SK-N-SH (cell line): ENCODE data around the gene PCED1B. TPM values are rescaled to one million over a fixed set of nuclear protein-coding genes. Genes with fewer than 3 reads are reported as not detected.

Source experiments
- CTCF ChIA-PET: fragments of 300-600, 350-600 bp; formaldehyde crosslinking; extraction: SDS; loops from one replicate; lab custom pipeline; 2021; lab: Yijun Ruan, JAX
- POLR2A ChIA-PET: fragments of 350-600 bp; sonication (Branson Sonifier 250); formaldehyde crosslinking; extraction: SDS; loops from one replicate; lab custom pipeline; 2020; ENCODE audit warnings: antibody characterized with exemption, inconsistent platforms; lab: Yijun Ruan, JAX
- DNase-seq: peaks from one replicate; pipeline ENCODE4 v3.0.0; 2012
- H2AFZ ChIP-seq: fragments of 200-600 bp; sonication (generic); 2 replicates; pipeline ENCODE4 v1.8.1; 2016; ENCODE audit warnings: antibody characterized with exemption, mild to moderate bottlenecking, low read depth
- H3F3A ChIP-seq: fragments of 200-600 bp; sonication (generic); replicated peaks from 2 replicates; pipeline ENCODE3; 2016; ENCODE audit warnings: antibody characterized with exemption, mild to moderate bottlenecking; ENCODE audit not compliant: insufficient read depth
- H3K27ac ChIP-seq, 2 experiments: fragments of 200-500 bp in 1 of 2; fragments of 200-600 bp in 1 of 2; sonication (Bioruptor generic) in 1 of 2; sonication (generic), shearing (Covaris generic) in 1 of 2; 2 replicates each; pipeline versions ENCODE4 v1.5.1 to v1.6.1; 2014 to 2016; ENCODE audit warnings: low read depth in 2 of 2, inconsistent platforms in 1 of 2, low read length in 1 of 2, mild to moderate bottlenecking in 1 of 2, mixed read lengths in 1 of 2
- H3K27me3 ChIP-seq: fragments of 200-600 bp; sonication (generic), shearing (Covaris generic); 2 replicates; pipeline ENCODE4 v1.6.1; 2016; ENCODE audit warnings: mixed run types; ENCODE audit not compliant: insufficient read depth
- H3K36me3 ChIP-seq, 2 experiments: fragments of 200-500 bp in 1 of 2; fragments of 200-600 bp in 1 of 2; sonication (Bioruptor generic) in 1 of 2; sonication (generic) in 1 of 2; replicated peaks in 1 of 2; 2 replicates each; pipeline versions ENCODE3 to v1.5.1; 2014 to 2016; ENCODE audit warnings: low read length in 1 of 2, mild to moderate bottlenecking in 1 of 2; ENCODE audit not compliant: insufficient read depth in 2 of 2, control insufficient read depth in 1 of 2
- H3K4me1 ChIP-seq, 2 experiments: fragments of 200-500 bp in 1 of 2; fragments of 200-600 bp in 1 of 2; sonication (Bioruptor generic) in 1 of 2; sonication (generic), shearing (Covaris generic) in 1 of 2; 2 replicates each; pipeline versions ENCODE4 v1.5.1 to v1.6.1; 2014 to 2016; ENCODE audit warnings: low read depth in 1 of 2, low read length in 1 of 2, mixed run types in 1 of 2; ENCODE audit not compliant: insufficient read depth in 2 of 2, control insufficient read depth in 1 of 2
- H3K4me2 ChIP-seq: fragments of 200-600 bp; sonication (generic), shearing (Covaris generic); 2 replicates; pipeline ENCODE4 v1.6.1; 2017; ENCODE audit warnings: mixed run types
- H3K4me3 ChIP-seq, 2 experiments: fragments of 200-500 bp in 1 of 2; fragments of 200-600 bp in 1 of 2; sonication (Bioruptor generic) in 1 of 2; sonication (generic), shearing (Covaris generic) in 1 of 2; 2 replicates each; pipeline versions ENCODE4 v1.5.1 to v1.8.1; 2014 to 2016; ENCODE audit warnings: low read depth in 2 of 2, inconsistent platforms in 1 of 2, low read length in 1 of 2, mild to moderate bottlenecking in 1 of 2, mixed read lengths in 1 of 2, moderate library complexity in 1 of 2
- H3K79me2 ChIP-seq: fragments of 200-600 bp; sonication (generic); 2 replicates; pipeline ENCODE4 v1.8.1; 2017; ENCODE audit warnings: mild to moderate bottlenecking; ENCODE audit not compliant: insufficient read depth
- H3K9ac ChIP-seq: fragments of 200-600 bp; sonication (generic); 2 replicates; pipeline ENCODE4 v1.6.1; 2017; ENCODE audit warnings: mixed run types
- H3K9me2 ChIP-seq: fragments of 200-600 bp; sonication (generic); 2 replicates; pipeline ENCODE4 v1.6.1; 2017; ENCODE audit warnings: mixed run types
- H3K9me3 ChIP-seq: fragments of 200-600 bp; sonication (generic); 2 replicates; pipeline ENCODE4 v1.6.1; 2017; ENCODE audit warnings: mixed run types, mild to moderate bottlenecking, moderate library complexity
- H4K20me1 ChIP-seq: fragments of 200-600 bp; sonication (generic); 2 replicates; pipeline ENCODE4 v1.6.1; 2017; ENCODE audit warnings: mild to moderate bottlenecking, mixed run types; ENCODE audit not compliant: insufficient read depth
- EP300 ChIP-seq, 2 experiments: IDR thresholded peaks; 2 replicates each; pipeline versions ENCODE4 v1.4.0 to v1.6.1; 2012; ENCODE audit warnings: borderline replicate concordance in 1 of 2, low read depth in 1 of 2, low read length in 1 of 2
- FOSL2 ChIP-seq: IDR thresholded peaks from 2 replicates; pipeline ENCODE4 v1.4.0; 2012; ENCODE audit warnings: low read depth, mild to moderate bottlenecking, moderate library complexity, borderline replicate concordance
- JUND ChIP-seq: IDR thresholded peaks from 2 replicates; pipeline ENCODE4 v1.4.0; 2012
- MEF2A ChIP-seq: IDR thresholded peaks from 2 replicates; pipeline ENCODE4 v1.4.0; 2012; ENCODE audit warnings: low read depth, borderline replicate concordance
- MXI1 ChIP-seq: IDR thresholded peaks from 2 replicates; pipeline ENCODE4 v1.6.1; 2012; ENCODE audit warnings: mild to moderate bottlenecking, low read depth, low read length, improper control_type of control experiment
- NRF1 ChIP-seq: IDR thresholded peaks from 2 replicates; pipeline ENCODE4 v1.6.1; 2012; ENCODE audit warnings: low read depth, mild to moderate bottlenecking, low read length
- PBX3 ChIP-seq: IDR thresholded peaks from 2 replicates; pipeline ENCODE4; 2012
- POLR2AphosphoS5 ChIP-seq: IDR thresholded peaks from 2 replicates; pipeline ENCODE4 v1.6.1; 2012; ENCODE audit warnings: low read depth, low read length
- RAD21 ChIP-seq: IDR thresholded peaks from 2 replicates; pipeline ENCODE4 v1.6.1; 2012; ENCODE audit warnings: mild to moderate bottlenecking, low read length
- RCOR1 ChIP-seq: fragments of 150-350 bp; IDR thresholded peaks from 2 replicates; pipeline ENCODE4 v1.6.1; 2017; ENCODE audit warnings: antibody characterized with exemption, low read length
- RXRA ChIP-seq: IDR thresholded peaks from 2 replicates; pipeline ENCODE4 v1.4.0; 2012; ENCODE audit warnings: low read depth, mild to moderate bottlenecking, borderline replicate concordance
- SIN3A ChIP-seq: IDR thresholded peaks from 2 replicates; pipeline ENCODE4 v1.6.1; 2012; ENCODE audit warnings: low read depth, mild to moderate bottlenecking, low read length, moderate library complexity, borderline replicate concordance
- SMC3 ChIP-seq: IDR thresholded peaks from 2 replicates; pipeline ENCODE4 v1.6.1; 2012; ENCODE audit warnings: low read depth, low read length, improper control_type of control experiment
- TAF1 ChIP-seq: IDR thresholded peaks from 2 replicates; pipeline ENCODE4 v1.6.1; 2012; ENCODE audit warnings: low read depth, mild to moderate bottlenecking, low read length, moderate library complexity, borderline replicate concordance
- TCF12 ChIP-seq: IDR thresholded peaks from 2 replicates; pipeline ENCODE4 v1.4.0; 2012
- WGBS: methylation state at CpG from one replicate; pipeline ENCODE4 v1.1.6; 2017; ENCODE audit warnings: low lambda C conversion rate; 5-methylcytosine and 5-hydroxymethylcytosine counted together
- polyA plus RNA-seq, 3 experiments: library from polyadenylated mRNA; depleted of rRNA; stranded (reverse); fragments of >200 nt; gene quantifications; 2 replicates each; pipeline ENCODE4 v1.2.3, GENCODE V29; 2012
- TF ChIP-seq, protein P1 (sequence below): fragments of 150-350 bp; IDR thresholded peaks from 2 replicates; pipeline ENCODE4 v1.6.1; 2016; ENCODE audit warnings: mild to moderate bottlenecking, low read depth, low read length
- TF ChIP-seq, protein P2 (sequence below): fragments of 150-350 bp; IDR thresholded peaks from 2 replicates; pipeline ENCODE4 v1.6.1; 2017; ENCODE audit warnings: antibody characterized with exemption, low read length, low read depth, borderline replicate concordance

Gene PCED1B
- polyA plus RNA-seq, 1 of the 3 experiments (the other 2 are of a cell fraction), result 0.21 TPM

GRCh38 chr12:47205532-47206449 lies 126.4 kb downstream of the PCED1B start:
- CTCF ChIA-PET, result no interaction called here

DNA sequence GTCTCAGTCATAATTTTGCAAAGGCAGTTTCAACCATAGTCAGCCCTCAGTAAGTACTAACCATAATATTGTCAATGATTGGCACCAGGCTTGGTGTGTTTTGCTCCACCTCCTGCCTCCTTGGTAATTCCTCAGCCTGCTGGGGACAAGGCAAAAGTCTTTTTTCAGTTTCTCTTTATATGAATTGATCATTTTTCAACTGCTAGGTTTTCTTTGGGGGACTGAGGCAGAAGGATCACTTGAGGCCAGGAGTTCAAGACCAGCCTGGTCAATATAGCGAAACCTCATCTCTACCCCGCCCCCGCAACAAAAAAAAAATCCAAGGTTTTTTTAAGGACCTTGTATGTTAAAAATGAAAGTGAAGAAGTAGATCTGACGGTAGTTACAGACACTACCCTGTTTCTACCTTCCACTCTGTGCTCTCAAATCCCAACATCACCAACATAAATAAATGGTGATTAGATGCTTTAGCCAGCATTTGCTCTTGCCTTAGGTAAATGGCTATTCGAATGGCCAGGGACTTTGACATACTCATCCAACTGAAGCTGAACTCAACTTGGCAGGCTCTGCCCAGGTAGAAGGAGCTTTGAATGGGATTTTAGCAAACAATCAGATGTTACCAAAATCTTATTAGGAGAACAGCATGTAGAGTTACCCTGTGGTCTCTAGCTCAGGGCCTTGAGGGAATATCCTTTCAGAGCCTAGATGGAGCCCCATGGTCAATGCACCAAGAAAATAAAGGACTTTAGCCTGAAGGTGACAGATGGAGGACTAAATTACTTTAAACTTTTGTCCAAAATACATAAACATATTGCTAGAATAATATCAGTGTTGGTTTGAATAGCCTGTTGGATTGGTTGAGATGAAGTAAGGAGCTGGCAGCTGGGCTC lies 127.3 kb downstream of the PCED1B start:
- Histone ChIP-seq H3K9me3 (no peaks in the 10 kb centered on the region), H3K4me2 (peak overlapping the region; percentile 40; the same call in 1 of the 2 replicates), H3K4me1 (no peaks in the 10 kb centered on the region), H4K20me1 (no peaks in the 10 kb centered on the region)
- DNase-seq, result no peak
- TF ChIP-seq EP300 (IDR thresholded peaks at IDR 0.05; ENCODE audit: borderline replicate concordance in 1 of 2, low read depth in 1 of 2, low read length in 1 of 2) (no peak), TAF1 (no peak), MXI1 (no peak), SIN3A (no peak), TCF12 (no peak), RCOR1 (no peak), FOSL2 (no peak), JUND (no peak)
- TF ChIP-seq, protein P1, sequence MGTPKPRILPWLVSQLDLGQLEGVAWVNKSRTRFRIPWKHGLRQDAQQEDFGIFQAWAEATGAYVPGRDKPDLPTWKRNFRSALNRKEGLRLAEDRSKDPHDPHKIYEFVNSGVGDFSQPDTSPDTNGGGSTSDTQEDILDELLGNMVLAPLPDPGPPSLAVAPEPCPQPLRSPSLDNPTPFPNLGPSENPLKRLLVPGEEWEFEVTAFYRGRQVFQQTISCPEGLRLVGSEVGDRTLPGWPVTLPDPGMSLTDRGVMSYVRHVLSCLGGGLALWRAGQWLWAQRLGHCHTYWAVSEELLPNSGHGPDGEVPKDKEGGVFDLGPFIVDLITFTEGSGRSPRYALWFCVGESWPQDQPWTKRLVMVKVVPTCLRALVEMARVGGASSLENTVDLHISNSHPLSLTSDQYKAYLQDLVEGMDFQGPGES, result no peak
- TF ChIP-seq, all 33 proteins: peak for 0
- Histone ChIP-seq H3K27ac (no peak overlapping the region), H3K9me2 (no peaks in the 10 kb centered on the region), H3K79me2 (no peaks in the 10 kb centered on the region), H3F3A (no peaks in the 10 kb centered on the region), H2AFZ (no peak overlapping the region), H3K9ac (no peak overlapping the region), H3K36me3 (no peaks in the 10 kb centered on the region), H3K27me3 (peaks cover 29% of the 10 kb centered on the region; the same call in 1 of the 2 replicates), H3K4me3 (no peak overlapping the region)
- CTCF ChIA-PET, result no interaction called here
- POLR2A ChIA-PET, result no interaction called here
- 22% methylated on average over 5 of the region's 5 CpGs for WGBS

More at GRCh38 chr12:47205532-47206449, 126.4 kb downstream of the PCED1B start:
- TF ChIP-seq RAD21, result no peak
- TF ChIP-seq RXRA, result no peak
- TF ChIP-seq MEF2A, result no peak
- TF ChIP-seq SIN3A, result no peak
- no peak for TF ChIP-seq SMC3
- TF ChIP-seq PBX3, result no peak
- TF ChIP-seq TCF12, result no peak
- TF ChIP-seq NRF1, result no peak
- TF ChIP-seq TAF1, result no peak
- no peak for TF ChIP-seq POLR2AphosphoS5
- TF ChIP-seq, protein P2, sequence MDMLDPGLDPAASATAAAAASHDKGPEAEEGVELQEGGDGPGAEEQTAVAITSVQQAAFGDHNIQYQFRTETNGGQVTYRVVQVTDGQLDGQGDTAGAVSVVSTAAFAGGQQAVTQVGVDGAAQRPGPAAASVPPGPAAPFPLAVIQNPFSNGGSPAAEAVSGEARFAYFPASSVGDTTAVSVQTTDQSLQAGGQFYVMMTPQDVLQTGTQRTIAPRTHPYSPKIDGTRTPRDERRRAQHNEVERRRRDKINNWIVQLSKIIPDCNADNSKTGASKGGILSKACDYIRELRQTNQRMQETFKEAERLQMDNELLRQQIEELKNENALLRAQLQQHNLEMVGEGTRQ, result no peak
- H3K9me2 ChIP-seq, result no peaks in the 10 kb centered on the region
- no peaks in the 10 kb centered on the region for H4K20me1 ChIP-seq
- peaks cover 34% of the 10 kb centered on the region; the same call in 1 of the 2 replicates for H3K27me3 ChIP-seq
- POLR2A ChIA-PET, result no interaction called here
- H3K4me3 ChIP-seq, result no peak overlapping the region
- H3K4me2 ChIP-seq, result peak overlapping the region; percentile 40; the same call in 1 of the 2 replicates
- H3K27ac ChIP-seq, result no peak overlapping the region
- no peak for DNase-seq
- WGBS, result 12% methylated on average over 8 of the region's 8 CpGs
- H3K79me2 ChIP-seq, result no peaks in the 10 kb centered on the region
- H3F3A ChIP-seq, result no peaks in the 10 kb centered on the region
- no peaks in the 10 kb centered on the region for H3K36me3 ChIP-seq
- no peak overlapping the region for H2AFZ ChIP-seq
- H3K4me1 ChIP-seq, result no peaks in the 10 kb centered on the region
- H3K9me3 ChIP-seq, result no peaks in the 10 kb centered on the region
- H3K9ac ChIP-seq, result no peak overlapping the region
